Tibial artery (tissue), 4 donors: ENCODE results near the gene ZNF814.
"Not testable (repeated sequence)": the region's sequence is repeated elsewhere in the genome, so short reads cannot be mapped to it uniquely, and the experiment has no call there.

ENCODE experiments used
- DNase-seq, 2 donors: peaks; one replicate each; pipeline ENCODE4 v3.0.0-alpha.2; 2019
- H3K27ac ChIP-seq, 2 donors: fragments of 200-600 bp; sonication (generic) in 1 of 2; 1 replicate in 1 of 2; 2 replicates in 1 of 2; pipeline ENCODE4 v1.5.1; 2018 to 2019; ENCODE audit warnings: mild to moderate bottlenecking in 1 of 2
- H3K27me3 ChIP-seq, 2 donors: fragments of 200-600 bp; sonication (generic) in 1 of 2; one replicate each; pipeline versions ENCODE4 v1.5.1 to v1.6.0; 2016 to 2019
- H3K36me3 ChIP-seq, 3 donors: fragments of 200-600 bp; sonication (generic) in 2 of 3; one replicate each; pipeline ENCODE4 v1.5.1; 2016 to 2019; ENCODE audit warnings: mild to moderate bottlenecking in 2 of 3
- H3K4me1 ChIP-seq, 4 donors: fragments of 200-600 bp; sonication (generic) in 2 of 4; 1 replicate in 3 of 4; 2 replicates in 1 of 4; pipeline ENCODE4 v1.5.1; 2016 to 2019
- H3K4me3 ChIP-seq, 2 donors: fragments of 200-600 bp; sonication (generic) in 1 of 2; 1 replicate in 1 of 2; 2 replicates in 1 of 2; pipeline ENCODE4 v1.5.1; 2018 to 2019; ENCODE audit warnings: mild to moderate bottlenecking in 2 of 2
- H3K9me3 ChIP-seq, 3 donors: fragments of 200-600 bp; sonication (generic) in 1 of 3; one replicate each; pipeline ENCODE4 v1.5.1; 2016 to 2019
- CTCF ChIP-seq, 2 experiments: fragments of 200-600 bp in 1 of 2; fragments of 450-650 bp in 1 of 2; IDR thresholded peaks; one replicate each; pipeline ENCODE4 v1.5.1; 2017 to 2019; ENCODE audit warnings: antibody characterized with exemption in 2 of 2, mild to moderate bottlenecking in 1 of 2, moderate library complexity in 1 of 2
- intact Hi-C: fragments of 100-400 bp; cut with DNase I; formaldehyde crosslinking; loops from one replicate; pipeline ENCODE4 v1.15.0; 2023; ENCODE audit warnings: low total_unique reads

The ZNF814 gene

GRCh38 chr19:57821095-57821494, 67.7 kb downstream of the ZNF814 start:
- H3K27me3 ChIP-seq, H3K27ac ChIP-seq, H3K9me3 ChIP-seq, DNase-seq, intact Hi-C loops, H3K36me3 ChIP-seq, H3K4me3 ChIP-seq: not testable (repeated sequence)
- peaks cover 0 to 26% (median 9%) of the 10 kb centered on the region in 4 donors for H3K4me1 ChIP-seq

GRCh38 chr19:57820599-57820998, 68.2 kb downstream of the ZNF814 start:
- intact Hi-C loops: no loop called here
- TF ChIP-seq CTCF (IDR thresholded peaks at IDR 0.05): no peak
- Histone ChIP-seq H3K27me3 (no peaks in the 10 kb centered on the region), H3K27ac (peak overlapping the region in 1 of 2 donors; percentile 82), H3K9me3 (no peaks in the 10 kb centered on the region), H3K4me3 (peak overlapping the region; percentile 70 to 73), H3K36me3 (peaks cover 0 to 7% (median 0%) of the 10 kb centered on the region in 3 donors), H3K4me1 (peaks cover 0 to 26% (median 9%) of the 10 kb centered on the region in 4 donors)
- no peak for DNase-seq

GRCh38 chr19:57819475-57820148, 69.2 kb downstream of the ZNF814 start:
- peak; percentile 84 to 90 for DNase-seq
- Histone ChIP-seq H3K36me3 (peaks cover 0 to 7% (median 0%) of the 10 kb centered on the region in 3 donors), H3K27me3 (no peaks in the 10 kb centered on the region), H3K4me3 (peak overlapping the region; percentile 70 to 73), H3K27ac (peak overlapping the region; percentile 76 to 82), H3K4me1 (peaks cover 0 to 26% (median 13%) of the 10 kb centered on the region in 4 donors), H3K9me3 (no peaks in the 10 kb centered on the region)
- intact Hi-C loops: loop anchor here (10.0 kb wide), 1 partner anchor 75 kb away; the partner anchor contains the start of gene ZNF776
- no peak for TF ChIP-seq CTCF (IDR thresholded peaks at IDR 0.05)

- Histone ChIP-seq H3K4me1 (peaks cover 0 to 37% (median 19%) of the 10 kb centered on the region in 4 donors), H3K27me3 (no peaks in the 10 kb centered on the region), H3K9me3 (no peaks in the 10 kb centered on the region), H3K36me3 (no peaks in the 10 kb centered on the region), H3K4me3 (no peak overlapping the region), H3K27ac (no peak overlapping the region)
- TF ChIP-seq CTCF (IDR thresholded peaks at IDR 0.05): no peak
- intact Hi-C loops: loop anchor here (10.0 kb wide), 1 partner anchor 74 kb away; the partner anchor contains the start of gene ZNF776
- DNase-seq: no peak
Observed at GRCh38 chr19:57818378-57818777, 70.5 kb downstream of the ZNF814 start.

GRCh38 chr19:57817976-57818375, 70.9 kb downstream of the ZNF814 start:
- no peaks in the 10 kb centered on the region for H3K9me3 ChIP-seq
- no peak for DNase-seq
- H3K4me1 ChIP-seq: peaks cover 0 to 41% (median 20%) of the 10 kb centered on the region in 4 donors
- intact Hi-C loops: loop anchor here (10.0 kb wide), 1 partner anchor 73 kb away; the partner anchor contains the start of gene ZNF776
- no peak overlapping the region for H3K4me3 ChIP-seq
- H3K27ac ChIP-seq: no peak overlapping the region
- H3K27me3 ChIP-seq: no peaks in the 10 kb centered on the region
- H3K36me3 ChIP-seq: no peaks in the 10 kb centered on the region
- TF ChIP-seq CTCF (IDR thresholded peaks at IDR 0.05): no peak

GRCh38 chr19:57816652-57817051, 72.2 kb downstream of the ZNF814 start:
- H3K4me1 ChIP-seq: peaks cover 0 to 39% (median 22%) of the 10 kb centered on the region in 4 donors
- H3K27ac ChIP-seq: no peak overlapping the region
- no peak overlapping the region for H3K4me3 ChIP-seq
- no peak for TF ChIP-seq CTCF (IDR thresholded peaks at IDR 0.05)
- H3K27me3 ChIP-seq: no peaks in the 10 kb centered on the region
- DNase-seq: no peak
- intact Hi-C loops: loop anchor here (10.0 kb wide), 1 partner anchor 72 kb away; the partner anchor contains the start of gene ZNF776
- H3K36me3 ChIP-seq: peaks cover 0 to 6% (median 0%) of the 10 kb centered on the region in 3 donors
- no peaks in the 10 kb centered on the region for H3K9me3 ChIP-seq
